IPS DF 4.7 (cell line): ENCODE results near the gene TTLL11.
"Not testable (repeated sequence)": the region's sequence is repeated elsewhere in the genome, so short reads cannot be mapped to it uniquely, and the experiment has no call there.

ENCODE experiments used
- DNase-seq: peaks from one replicate; pipeline ENCODE4 v3.0.0-alpha.2; 2013; ENCODE audit warnings: low spot score; ENCODE audit errors: extremely low read depth

TTLL11 gene

GRCh38 chr9:122005597-122005996, 87.5 kb downstream of the TTLL11 start:
- DNase-seq, result no peak

GRCh38 chr9:122004589-122004988, 88.5 kb downstream of the TTLL11 start:
- DNase-seq, result no peak

GRCh38 chr9:122001491-122002201, 91.5 kb downstream of the TTLL11 start:
- no peak for DNase-seq

GRCh38 chr9:122000526-122000925, 92.6 kb downstream of the TTLL11 start:
- not testable (repeated sequence) for DNase-seq

- no peak for DNase-seq
Observed at GRCh38 chr9:121999556-121999955, 93.6 kb downstream of the TTLL11 start.

- DNase-seq, result no peak
Observed at GRCh38 chr9:121998513-121999049, 94.5 kb downstream of the TTLL11 start.

- no peak for DNase-seq
Observed at GRCh38 chr9:121997791-121998190, 95.3 kb downstream of the TTLL11 start.

GRCh38 chr9:121996783-121997182, 96.3 kb downstream of the TTLL11 start:
- no peak for DNase-seq

GRCh38 chr9:121995997-121996396, 97.1 kb downstream of the TTLL11 start:
- DNase-seq, result no peak

- DNase-seq, result no peak
Observed at GRCh38 chr9:121992571-121993212, 100.4 kb downstream of the TTLL11 start.

GRCh38 chr9:121991307-121991661, 101.8 kb downstream of the TTLL11 start:
- no peak for DNase-seq

GRCh38 chr9:121990600-121991306, 102.4 kb downstream of the TTLL11 start:
- DNase-seq, result no peak

- DNase-seq, result peak; percentile 22
Observed at GRCh38 chr9:121989010-121989409, 104.1 kb downstream of the TTLL11 start.

- DNase-seq, result no peak
Observed at GRCh38 chr9:121987314-121987713, 105.8 kb downstream of the TTLL11 start.

- no peak for DNase-seq
Observed at GRCh38 chr9:121985792-121986494, 107.2 kb downstream of the TTLL11 start.

- no peak for DNase-seq
Observed at GRCh38 chr9:121984726-121985402, 108.2 kb downstream of the TTLL11 start.

GRCh38 chr9:121983736-121984135, 109.4 kb downstream of the TTLL11 start:
- DNase-seq, result no peak

GRCh38 chr9:121981118-121981883, 111.8 kb downstream of the TTLL11 start:
- DNase-seq, result no peak

- DNase-seq, result not testable (repeated sequence)
Observed at GRCh38 chr9:121980665-121981064, 112.4 kb downstream of the TTLL11 start.

GRCh38 chr9:121979736-121980135, 113.4 kb downstream of the TTLL11 start:
- no peak for DNase-seq
